ENCODE measurements around the gene MRPL53.

Gene MRPL53

DNA sequence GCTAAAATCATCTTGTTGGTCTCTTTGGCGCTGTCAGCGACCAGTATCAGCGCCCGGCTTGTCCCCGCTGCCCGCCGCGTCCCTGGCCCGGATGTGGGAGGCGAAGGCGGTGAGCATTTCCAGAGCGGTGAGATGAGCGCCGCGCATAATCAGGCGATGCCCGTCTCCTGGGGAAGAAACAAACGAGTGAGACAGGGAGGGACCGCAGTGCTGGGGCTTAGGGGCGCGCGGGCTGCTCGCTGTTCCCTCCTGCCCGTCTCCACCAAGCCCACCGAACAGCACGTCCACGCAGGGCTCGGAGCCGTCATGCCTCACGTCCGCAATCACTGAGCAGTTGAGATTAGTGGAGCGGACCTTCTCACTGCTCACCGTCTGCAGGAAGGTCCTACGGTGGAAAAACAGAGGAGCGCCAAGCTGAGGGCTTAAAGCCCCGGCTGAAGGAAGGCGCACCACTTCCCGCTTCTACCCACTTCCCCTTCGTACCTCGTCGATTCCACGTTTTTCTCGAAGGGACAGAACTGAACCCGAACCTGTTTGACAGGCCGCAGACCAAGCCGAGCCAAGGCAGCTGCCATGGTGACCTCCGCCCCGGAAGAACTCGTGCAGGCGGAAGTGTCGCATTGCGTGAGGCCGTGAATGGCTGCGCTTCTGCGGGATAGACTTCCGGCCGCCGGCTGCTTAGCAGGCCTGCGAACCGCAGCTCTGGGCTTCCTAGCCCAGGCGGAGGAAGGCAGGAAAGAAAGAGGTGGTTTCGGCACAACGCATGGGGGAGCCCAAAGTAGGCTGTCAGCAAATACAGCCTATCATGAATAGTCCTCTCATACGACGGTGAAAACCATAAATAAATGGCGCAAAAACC lies at the start of gene MRPL53 (continued):
- TF ChIP-seq, protein P1, sequence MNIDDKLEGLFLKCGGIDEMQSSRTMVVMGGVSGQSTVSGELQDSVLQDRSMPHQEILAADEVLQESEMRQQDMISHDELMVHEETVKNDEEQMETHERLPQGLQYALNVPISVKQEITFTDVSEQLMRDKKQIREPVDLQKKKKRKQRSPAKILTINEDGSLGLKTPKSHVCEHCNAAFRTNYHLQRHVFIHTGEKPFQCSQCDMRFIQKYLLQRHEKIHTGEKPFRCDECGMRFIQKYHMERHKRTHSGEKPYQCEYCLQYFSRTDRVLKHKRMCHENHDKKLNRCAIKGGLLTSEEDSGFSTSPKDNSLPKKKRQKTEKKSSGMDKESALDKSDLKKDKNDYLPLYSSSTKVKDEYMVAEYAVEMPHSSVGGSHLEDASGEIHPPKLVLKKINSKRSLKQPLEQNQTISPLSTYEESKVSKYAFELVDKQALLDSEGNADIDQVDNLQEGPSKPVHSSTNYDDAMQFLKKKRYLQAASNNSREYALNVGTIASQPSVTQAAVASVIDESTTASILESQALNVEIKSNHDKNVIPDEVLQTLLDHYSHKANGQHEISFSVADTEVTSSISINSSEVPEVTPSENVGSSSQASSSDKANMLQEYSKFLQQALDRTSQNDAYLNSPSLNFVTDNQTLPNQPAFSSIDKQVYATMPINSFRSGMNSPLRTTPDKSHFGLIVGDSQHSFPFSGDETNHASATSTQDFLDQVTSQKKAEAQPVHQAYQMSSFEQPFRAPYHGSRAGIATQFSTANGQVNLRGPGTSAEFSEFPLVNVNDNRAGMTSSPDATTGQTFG (tag by site-specific recombination; IDR thresholded peaks at IDR 0.05; ENCODE audit: borderline replicate concordance), result no peak
- TF ChIP-seq ZNF76 (tag by site-specific recombination; IDR thresholded peaks at IDR 0.05; ENCODE audit: borderline replicate concordance, low read depth) (peak; percentile 78), ZNF830 (tag by site-specific recombination; IDR thresholded peaks at IDR 0.05; ENCODE audit: low read depth) (no peak), ZNF214 (tag by site-specific recombination; IDR thresholded peaks at IDR 0.05; ENCODE audit: borderline replicate concordance) (no peak), GLIS2 (tag by site-specific recombination; IDR thresholded peaks at IDR 0.05) (no peak), ZNF302 (tag by site-specific recombination; IDR thresholded peaks at IDR 0.05; ENCODE audit: low read depth) (no peak), SALL2 (tag by site-specific recombination; IDR thresholded peaks at IDR 0.05; ENCODE audit: borderline replicate concordance) (no peak), ZNF791 (tag by site-specific recombination; IDR thresholded peaks at IDR 0.05) (no peak), ZNF223 (tag by site-specific recombination; IDR thresholded peaks at IDR 0.05) (no peak), ZNF521 (tag by site-specific recombination; IDR thresholded peaks at IDR 0.05) (no peak), ZNF132 (tag by site-specific recombination; IDR thresholded peaks at IDR 0.05; ENCODE audit: borderline replicate concordance) (no peak), ZIC2 (tag by site-specific recombination; IDR thresholded peaks at IDR 0.05) (no peak), ZNF560 (tag by site-specific recombination; IDR thresholded peaks at IDR 0.05; ENCODE audit: borderline replicate concordance) (no peak), ZNF423 (tag by site-specific recombination; IDR thresholded peaks at IDR 0.05) (no peak), GLIS1 (tag by site-specific recombination; IDR thresholded peaks at IDR 0.05) (0 out of 2 replicates have a peak, but pooled peaks have one; percentile 8), HOXC10 (CRISPR knock-in tag; IDR thresholded peaks at IDR 0.05) (0 out of 2 replicates have a peak, but pooled peaks have one; percentile 59), ZNF175 (tag by site-specific recombination; IDR thresholded peaks at IDR 0.05) (no peak), ZNF366 (tag by site-specific recombination; conservative IDR thresholded peaks at IDR 0.05) (peak; percentile 40; the same call in 1 of the 2 replicates), ZNF501 (tag by site-specific recombination; IDR thresholded peaks at IDR 0.05) (peak; percentile 89), OVOL3 (tag by site-specific recombination; IDR thresholded peaks at IDR 0.05) (peak; percentile 54)
- TF ChIP-seq, protein P2, sequence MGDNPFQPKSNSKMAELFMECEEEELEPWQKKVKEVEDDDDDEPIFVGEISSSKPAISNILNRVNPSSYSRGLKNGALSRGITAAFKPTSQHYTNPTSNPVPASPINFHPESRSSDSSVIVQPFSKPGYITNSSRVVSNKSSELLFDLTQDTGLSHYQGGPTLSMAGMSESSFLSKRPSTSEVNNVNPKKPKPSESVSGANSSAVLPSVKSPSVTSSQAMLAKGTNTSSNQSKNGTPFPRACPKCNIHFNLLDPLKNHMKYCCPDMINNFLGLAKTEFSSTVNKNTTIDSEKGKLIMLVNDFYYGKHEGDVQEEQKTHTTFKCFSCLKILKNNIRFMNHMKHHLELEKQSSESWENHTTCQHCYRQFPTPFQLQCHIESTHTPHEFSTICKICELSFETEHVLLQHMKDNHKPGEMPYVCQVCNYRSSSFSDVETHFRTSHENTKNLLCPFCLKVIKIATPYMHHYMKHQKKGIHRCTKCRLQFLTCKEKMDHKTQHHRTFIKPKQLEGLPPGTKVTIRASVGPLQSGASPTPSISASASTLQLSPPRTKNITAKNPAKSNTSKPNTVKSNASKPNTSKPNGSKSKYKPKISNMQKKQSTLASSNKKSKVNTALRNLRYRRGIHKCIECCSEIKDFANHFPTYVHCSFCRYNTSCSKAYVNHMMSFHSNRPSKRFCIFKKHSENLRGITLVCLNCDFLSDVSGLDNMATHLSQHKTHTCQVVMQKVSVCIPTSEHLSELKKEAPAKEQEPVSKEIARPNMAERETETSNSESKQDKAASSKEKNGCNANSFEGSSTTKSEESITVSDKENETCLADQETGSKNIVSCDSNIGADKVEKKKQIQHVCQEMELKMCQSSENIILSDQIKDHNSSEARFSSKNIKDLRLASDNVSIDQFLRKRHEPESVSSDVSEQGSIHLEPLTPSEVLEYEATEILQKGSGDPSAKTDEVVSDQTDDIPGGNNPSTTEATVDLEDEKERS (tag by site-specific recombination; IDR thresholded peaks at IDR 0.05), result no peak
- TF ChIP-seq, protein P3, sequence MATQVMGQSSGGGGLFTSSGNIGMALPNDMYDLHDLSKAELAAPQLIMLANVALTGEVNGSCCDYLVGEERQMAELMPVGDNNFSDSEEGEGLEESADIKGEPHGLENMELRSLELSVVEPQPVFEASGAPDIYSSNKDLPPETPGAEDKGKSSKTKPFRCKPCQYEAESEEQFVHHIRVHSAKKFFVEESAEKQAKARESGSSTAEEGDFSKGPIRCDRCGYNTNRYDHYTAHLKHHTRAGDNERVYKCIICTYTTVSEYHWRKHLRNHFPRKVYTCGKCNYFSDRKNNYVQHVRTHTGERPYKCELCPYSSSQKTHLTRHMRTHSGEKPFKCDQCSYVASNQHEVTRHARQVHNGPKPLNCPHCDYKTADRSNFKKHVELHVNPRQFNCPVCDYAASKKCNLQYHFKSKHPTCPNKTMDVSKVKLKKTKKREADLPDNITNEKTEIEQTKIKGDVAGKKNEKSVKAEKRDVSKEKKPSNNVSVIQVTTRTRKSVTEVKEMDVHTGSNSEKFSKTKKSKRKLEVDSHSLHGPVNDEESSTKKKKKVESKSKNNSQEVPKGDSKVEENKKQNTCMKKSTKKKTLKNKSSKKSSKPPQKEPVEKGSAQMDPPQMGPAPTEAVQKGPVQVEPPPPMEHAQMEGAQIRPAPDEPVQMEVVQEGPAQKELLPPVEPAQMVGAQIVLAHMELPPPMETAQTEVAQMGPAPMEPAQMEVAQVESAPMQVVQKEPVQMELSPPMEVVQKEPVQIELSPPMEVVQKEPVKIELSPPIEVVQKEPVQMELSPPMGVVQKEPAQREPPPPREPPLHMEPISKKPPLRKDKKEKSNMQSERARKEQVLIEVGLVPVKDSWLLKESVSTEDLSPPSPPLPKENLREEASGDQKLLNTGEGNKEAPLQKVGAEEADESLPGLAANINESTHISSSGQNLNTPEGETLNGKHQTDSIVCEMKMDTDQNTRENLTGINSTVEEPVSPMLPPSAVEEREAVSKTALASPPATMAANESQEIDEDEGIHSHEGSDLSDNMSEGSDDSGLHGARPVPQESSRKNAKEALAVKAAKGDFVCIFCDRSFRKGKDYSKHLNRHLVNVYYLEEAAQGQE (tag by site-specific recombination; IDR thresholded peaks at IDR 0.05), result no peak
- TF ChIP-seq, protein P4, sequence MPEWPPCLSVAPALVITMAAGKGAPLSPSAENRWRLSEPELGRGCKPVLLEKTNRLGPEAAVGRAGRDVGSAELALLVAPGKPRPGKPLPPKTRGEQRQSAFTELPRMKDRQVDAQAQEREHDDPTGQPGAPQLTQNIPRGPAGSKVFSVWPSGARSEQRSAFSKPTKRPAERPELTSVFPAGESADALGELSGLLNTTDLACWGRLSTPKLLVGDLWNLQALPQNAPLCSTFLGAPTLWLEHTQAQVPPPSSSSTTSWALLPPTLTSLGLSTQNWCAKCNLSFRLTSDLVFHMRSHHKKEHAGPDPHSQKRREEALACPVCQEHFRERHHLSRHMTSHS (tag by site-specific recombination; IDR thresholded peaks at IDR 0.05), result no peak
- TF ChIP-seq, protein P5, sequence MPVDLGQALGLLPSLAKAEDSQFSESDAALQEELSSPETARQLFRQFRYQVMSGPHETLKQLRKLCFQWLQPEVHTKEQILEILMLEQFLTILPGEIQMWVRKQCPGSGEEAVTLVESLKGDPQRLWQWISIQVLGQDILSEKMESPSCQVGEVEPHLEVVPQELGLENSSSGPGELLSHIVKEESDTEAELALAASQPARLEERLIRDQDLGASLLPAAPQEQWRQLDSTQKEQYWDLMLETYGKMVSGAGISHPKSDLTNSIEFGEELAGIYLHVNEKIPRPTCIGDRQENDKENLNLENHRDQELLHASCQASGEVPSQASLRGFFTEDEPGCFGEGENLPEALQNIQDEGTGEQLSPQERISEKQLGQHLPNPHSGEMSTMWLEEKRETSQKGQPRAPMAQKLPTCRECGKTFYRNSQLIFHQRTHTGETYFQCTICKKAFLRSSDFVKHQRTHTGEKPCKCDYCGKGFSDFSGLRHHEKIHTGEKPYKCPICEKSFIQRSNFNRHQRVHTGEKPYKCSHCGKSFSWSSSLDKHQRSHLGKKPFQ (tag by site-specific recombination; IDR thresholded peaks at IDR 0.05), result no peak
- TF ChIP-seq, protein P6, sequence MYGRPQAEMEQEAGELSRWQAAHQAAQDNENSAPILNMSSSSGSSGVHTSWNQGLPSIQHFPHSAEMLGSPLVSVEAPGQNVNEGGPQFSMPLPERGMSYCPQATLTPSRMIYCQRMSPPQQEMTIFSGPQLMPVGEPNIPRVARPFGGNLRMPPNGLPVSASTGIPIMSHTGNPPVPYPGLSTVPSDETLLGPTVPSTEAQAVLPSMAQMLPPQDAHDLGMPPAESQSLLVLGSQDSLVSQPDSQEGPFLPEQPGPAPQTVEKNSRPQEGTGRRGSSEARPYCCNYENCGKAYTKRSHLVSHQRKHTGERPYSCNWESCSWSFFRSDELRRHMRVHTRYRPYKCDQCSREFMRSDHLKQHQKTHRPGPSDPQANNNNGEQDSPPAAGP (tag by site-specific recombination; IDR thresholded peaks at IDR 0.05), result no peak; the same call in 1 of the 2 replicates

Measured in HEK293 (cell line).